Glomerular visceral epithelial cell (primary cell): ENCODE data around the gene GCNA.
"Not testable (repeated sequence)": the region's sequence is repeated elsewhere in the genome, so short reads cannot be mapped to it uniquely, and the experiment has no call there.

Experiments
- DNase-seq: peaks from one replicate; pipeline ENCODE4 v3.0.0-alpha.2; 2016; ENCODE audit errors: extremely low spot score

GCNA gene

DNA sequence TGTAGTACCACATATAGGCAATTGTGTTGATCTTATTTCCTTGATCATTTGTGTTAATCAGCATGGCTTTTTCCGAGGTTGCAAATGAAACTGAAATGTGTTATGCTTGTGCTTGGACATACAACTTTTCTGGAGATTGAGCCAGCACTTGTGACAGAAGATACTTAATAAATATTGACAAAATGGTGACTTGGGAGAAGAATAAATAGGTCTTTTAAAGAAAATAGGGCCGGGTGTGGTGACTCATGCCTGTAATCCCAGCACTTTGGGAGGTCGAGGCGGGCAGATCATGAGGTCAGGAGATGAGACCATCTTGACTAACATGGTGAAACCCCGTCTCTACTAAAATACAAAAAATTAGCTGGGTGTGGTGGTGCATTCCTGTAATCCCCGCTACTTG, 18.5 kb upstream of the GCNA start:
- not testable (repeated sequence) for DNase-seq

GRCh38 chrX:71563921-71564320, 14.3 kb upstream of the GCNA start:
- DNase-seq, result no peak

GRCh38 chrX:71565474-71566041, 12.7 kb upstream of the GCNA start:
- DNase-seq, result no peak

DNA sequence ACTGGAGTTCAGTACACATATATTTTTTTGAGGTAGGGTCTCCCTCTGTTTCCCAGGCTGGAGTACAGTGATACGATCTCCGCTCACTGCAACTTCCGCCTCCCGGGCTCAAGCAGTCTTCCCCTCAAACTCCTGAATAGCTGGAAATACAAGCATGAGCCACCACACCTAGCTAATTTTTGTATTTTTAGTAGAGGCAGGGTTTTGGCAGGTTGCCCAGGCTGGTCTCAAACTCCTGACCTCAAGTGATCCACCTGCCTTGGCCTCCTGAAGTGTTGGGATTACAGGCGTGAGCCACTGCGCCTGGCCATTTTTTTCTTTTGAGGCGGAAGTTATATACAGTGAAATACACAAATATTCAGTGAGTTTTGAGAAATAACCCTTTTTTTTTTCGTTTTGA, 6.8 kb upstream of the GCNA start:
- DNase-seq, result not testable (repeated sequence)

DNA sequence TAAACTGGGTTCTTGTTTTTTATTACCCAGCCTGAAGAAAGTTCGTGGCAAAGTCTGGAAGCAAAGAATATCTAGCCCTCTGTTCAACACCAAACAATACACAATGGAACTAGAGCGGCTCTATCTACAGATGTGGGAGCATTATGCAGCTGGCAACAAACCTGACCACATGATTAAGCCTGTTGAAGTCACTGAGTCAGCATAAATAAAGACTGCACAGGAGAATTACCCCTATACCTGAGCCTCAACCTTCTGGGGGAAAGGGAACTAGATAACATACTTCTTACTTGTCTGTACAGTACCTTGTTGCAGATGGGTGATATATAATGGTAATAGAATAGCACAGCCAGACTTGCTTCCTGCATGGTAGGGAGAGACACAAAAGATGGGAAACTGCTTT, 4.6 kb upstream of the GCNA start:
- no peak for DNase-seq

- no peak for DNase-seq
Measured at GRCh38 chrX:71577682-71578081, 555 bp upstream of the GCNA start.

DNA sequence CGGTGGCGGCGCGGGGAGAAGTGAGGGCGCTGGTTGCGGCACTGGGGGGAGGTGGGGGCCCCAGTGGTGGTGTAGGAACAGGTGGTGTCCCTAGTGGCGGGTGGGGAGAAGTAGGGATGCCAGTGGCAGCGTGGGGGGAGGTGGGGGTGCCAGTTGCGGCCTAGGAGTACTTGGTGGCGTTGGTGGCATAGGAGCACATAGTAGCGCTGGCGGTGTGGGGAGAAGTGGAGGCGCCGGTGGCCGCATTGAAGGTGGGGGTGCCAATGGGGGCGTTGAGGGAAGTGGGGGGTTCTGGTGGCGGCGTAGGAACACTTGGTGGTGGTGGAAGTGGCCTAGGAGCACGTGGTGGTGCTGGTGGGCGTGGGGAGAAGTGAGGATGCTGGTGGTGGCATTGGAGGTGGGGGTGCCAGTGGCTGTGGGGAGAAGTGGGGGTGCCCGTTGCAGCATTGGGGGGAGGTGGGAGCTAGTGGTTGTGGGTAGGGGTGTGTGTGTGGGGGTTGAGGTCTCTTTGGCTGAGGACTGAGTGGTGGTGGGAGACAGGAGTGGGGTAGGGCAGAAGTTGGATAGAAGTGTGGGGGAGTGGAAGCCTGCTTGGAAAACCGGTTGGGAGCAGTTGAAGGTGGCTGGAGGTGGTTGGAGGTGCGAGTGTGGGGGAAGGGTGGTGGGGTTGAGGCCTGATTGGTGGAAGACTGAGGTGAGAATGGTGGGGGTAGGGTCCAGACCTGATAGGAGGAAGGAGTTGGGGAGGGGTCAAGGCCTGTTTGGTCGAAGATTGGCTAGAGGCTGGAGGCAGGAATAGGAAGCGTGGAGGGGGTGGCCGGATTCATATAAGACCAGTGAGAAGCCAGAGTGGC, 1.1 kb downstream of the GCNA start:
- DNase-seq, result no peak

DNA sequence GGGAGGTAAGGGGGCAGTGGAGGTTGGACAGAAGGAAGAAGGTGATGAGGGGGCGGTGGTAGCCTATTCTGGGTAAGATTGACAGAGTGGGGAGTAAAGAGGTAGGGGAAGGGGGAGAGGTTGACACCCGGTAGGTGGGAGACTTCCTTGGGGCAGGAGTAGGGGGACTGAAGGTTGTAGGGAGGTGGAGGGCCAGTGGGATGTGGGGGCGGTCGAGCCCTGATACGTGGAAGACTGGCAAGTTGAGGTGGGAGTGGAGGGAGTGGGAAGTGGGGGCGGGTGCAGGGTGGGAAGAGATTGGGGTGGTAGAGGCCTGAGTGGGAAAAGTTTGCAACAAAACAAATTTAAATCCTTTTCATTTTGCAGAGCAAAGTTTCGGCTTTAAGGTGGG, 1.7 kb downstream of the GCNA start:
- DNase-seq, result no peak

- no peak for DNase-seq
Measured at GRCh38 chrX:71581210-71581609, 3.0 kb downstream of the GCNA start.

GRCh38 chrX:71586929-71587328, 8.7 kb downstream of the GCNA start:
- no peak for DNase-seq

GRCh38 chrX:71593210-71593609, 15.0 kb downstream of the GCNA start:
- DNase-seq, result not testable (repeated sequence)

- no peak for DNase-seq
Measured at GRCh38 chrX:71599965-71600364, 21.7 kb downstream of the GCNA start.

DNA sequence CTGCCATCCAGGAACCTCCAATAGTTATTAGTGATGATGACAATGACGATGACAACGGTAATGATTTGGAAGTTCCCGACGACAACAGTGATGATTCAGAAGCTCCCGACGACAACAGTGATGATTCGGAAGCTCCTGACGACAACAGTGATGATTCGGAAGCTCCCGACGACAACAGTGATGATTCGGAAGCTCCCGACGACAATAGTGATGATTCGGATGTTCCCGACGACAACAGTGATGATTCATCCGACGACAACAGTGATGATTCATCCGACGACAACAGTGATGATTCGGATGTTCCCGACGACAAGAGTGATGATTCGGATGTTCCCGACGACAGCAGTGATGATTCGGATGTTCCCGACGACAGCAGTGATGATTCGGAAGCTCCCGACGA, 25.4 kb downstream of the GCNA start:
- no peak for DNase-seq

DNA sequence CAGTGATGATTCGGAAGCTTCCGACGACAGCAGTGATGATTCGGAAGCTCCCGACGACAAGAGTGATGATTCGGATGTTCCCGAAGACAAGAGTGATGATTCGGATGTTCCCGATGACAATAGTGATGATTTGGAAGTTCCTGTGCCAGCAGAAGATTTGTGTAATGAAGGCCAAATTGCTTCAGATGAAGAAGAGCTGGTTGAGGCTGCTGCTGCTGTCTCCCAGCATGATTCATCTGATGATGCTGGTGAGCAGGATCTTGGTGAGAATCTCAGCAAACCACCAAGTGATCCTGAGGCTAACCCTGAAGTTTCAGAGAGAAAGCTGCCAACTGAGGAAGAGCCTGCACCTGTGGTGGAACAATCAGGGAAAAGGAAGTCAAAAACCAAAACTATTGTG, 25.9 kb downstream of the GCNA start:
- no peak for DNase-seq

DNA sequence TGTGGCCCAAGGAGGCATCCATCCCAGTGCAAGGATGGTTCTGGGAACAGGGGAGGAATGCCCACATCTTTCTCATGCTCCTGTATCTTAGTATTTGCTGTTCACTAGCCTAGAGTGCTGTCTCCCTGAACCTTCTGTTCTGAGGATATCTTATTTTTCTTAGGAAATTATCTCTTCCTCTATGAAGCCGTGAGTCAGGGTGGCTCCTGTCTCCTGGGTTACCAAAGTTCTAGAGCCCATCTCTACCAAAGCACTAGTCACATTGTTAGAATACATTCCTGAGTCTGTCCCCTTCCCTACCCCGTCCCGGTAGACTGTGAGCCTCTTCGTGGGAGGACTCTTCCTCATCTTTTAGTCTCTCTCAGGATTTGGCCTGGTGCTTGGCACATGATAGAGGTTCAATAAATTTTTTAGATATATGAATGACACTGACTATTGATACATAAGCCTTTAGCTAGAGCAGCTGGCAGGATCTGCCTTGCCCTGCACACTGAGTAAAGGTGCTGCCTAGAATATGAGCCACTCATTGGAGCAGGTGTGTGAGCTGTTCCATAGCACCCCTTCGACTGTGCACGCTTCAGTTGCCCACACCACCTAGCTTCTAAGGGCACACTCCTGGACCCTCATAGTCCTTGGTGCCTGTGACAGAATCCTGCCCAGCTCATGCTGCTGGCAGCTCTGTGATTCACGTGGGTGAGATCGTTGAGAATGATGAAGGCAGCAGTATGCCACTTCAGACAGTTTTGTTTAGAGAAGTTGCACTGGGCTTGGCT, 26.7 kb downstream of the GCNA start:
- DNase-seq, result no peak

DNA sequence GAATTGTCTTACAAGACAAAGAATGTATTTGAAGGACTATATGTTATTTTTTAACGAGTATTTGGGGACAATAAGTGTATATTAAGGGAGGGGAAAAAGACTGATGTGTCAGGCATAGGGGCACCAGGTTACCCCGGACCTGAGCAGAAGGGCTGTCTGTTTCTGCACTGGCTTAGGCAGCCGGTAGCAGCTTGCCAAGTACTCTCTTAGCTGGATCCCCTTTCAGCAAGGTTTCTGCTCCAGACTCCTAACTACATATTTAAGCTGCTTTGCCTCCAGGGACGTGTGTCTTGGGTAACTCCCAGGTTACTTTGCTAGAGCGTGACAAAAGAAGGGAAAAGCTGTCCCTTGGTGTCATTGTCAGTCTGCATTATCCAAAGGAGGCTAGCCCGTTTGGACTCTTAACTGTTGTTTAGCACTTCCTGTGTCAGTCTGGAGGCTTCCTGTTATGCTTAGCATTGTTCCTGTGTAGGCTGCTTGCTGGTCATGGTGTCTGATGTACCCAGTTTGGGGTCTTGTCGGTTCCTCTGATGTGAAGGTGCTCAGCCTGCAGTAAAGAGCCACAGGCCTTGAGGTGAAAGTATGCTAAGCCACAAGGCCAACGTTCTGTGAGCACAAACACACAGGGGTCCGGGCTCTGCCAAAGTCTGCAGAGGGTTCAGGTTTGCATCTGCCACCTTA, 28.4 kb downstream of the GCNA start:
- DNase-seq, result no peak

GRCh38 chrX:71607488-71607887, 29.3 kb downstream of the GCNA start:
- no peak for DNase-seq

DNA sequence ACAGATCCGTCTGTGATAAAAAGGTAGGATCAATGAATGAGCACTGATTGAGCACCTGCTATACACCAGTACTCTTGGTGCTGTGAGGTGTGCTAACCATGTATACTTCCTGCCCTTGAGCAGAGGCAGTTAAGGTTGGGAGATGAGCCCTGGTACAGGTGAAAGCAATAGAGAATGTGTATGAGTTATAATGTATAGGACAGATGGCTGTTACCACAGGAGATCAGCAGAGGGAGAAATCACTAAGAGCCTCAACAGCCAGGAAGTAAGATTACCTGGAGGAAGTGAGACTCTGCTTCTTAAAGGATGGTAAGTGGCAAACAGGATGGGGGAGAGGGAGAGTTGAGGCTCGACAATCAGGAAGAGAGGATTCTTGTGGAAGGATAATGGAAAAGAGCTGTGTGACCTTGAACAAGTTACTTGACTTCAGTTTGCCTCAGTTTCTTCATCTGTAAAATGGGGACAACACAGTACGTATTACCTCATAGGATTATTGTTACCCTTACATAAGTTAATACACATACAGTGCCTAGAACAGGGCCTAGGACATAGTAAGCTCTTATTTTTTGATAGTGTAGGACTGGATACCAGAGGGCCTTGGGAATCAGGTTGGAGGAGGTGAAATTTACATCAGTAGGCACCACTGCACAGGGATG, 31.0 kb downstream of the GCNA start:
- DNase-seq, result no peak

- not testable (repeated sequence) for DNase-seq
Measured at GRCh38 chrX:71611736-71612135, 33.5 kb downstream of the GCNA start.

DNA sequence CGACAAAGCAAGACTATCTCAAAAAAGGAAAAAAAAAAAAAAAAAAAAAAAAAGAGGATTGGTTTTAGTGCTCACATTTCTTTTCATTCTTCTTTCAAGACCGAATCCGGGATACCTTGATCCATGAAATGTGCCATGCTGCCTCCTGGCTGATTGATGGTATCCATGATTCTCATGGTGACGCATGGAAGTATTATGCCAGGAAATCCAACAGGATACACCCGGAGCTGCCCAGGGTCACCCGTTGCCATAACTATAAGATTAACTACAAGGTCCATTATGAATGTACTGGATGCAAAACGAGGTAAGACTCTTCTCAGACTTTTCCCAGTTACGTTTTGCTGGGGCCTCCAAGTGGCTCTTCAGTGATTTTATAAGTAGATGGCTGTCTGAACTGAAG, 34.0 kb downstream of the GCNA start:
- no peak for DNase-seq

GRCh38 chrX:71615056-71615455, 36.8 kb downstream of the GCNA start:
- no peak for DNase-seq

DNA sequence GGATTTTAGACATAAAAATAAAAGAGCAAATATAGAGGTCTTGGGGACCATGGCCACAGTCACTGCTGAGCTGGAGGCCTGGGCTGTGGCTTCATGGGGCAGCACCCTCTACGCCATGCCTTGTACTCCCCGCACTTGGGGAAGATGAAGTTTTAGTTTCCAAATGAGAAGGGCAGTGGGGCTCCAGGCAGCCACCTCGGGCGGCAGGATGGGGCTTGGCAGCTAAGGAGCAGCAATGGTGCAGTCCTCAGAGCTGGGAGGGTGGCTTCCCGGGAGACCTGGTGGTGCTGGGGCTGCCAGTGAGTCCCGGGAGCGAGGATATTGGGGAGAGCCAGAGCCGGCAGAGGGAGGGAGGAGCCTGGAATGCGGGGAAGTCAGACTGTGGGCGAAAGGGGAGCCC, 37.7 kb downstream of the GCNA start:
- no peak for DNase-seq
